HCT116 (cell line): ENCODE data around the gene PIP4K2C. TPM values are rescaled to one million over a fixed set of nuclear protein-coding genes. Genes with fewer than 3 reads are reported as not detected.

Experiments
- ATAC-seq: fragments of 200-7000 bp; cut with Tn5 transposase; 2 replicates; pipeline ENCODE4 v1.9.1; 2020; ENCODE audit warnings: mild to moderate bottlenecking, moderate library complexity
- BruUV-seq: library from RNA; stranded (reverse); fragments of 400-500 nt; replicated peaks from 2 replicates; lab custom pipeline; 2021; lab: Mats Ljungman, UMichigan
- CTCF ChIA-PET: fragments of 300-600 bp; sonication (Branson Sonifier 250); formaldehyde crosslinking; loops from one replicate; lab custom pipeline; 2021; ENCODE audit warnings: antibody characterized with exemption; lab: Charles Lee
- POLR2A ChIA-PET: fragments of 300-600, 350-600 bp; sonication (Branson Sonifier 250); formaldehyde crosslinking; loops from one replicate; lab custom pipeline; 2021; ENCODE audit warnings: antibody characterized with exemption; lab: Charles Lee
- RAD21 ChIA-PET, 2 experiments: fragments of 300-600 bp; sonication (Branson Sonifier 250); formaldehyde crosslinking; loops; one replicate each; lab custom pipeline; 2023; ENCODE audit warnings: low total read pairs in 2 of 2; ENCODE audit not compliant: uncharacterized antibody in 2 of 2, unreplicated experiment in 2 of 2, low non-redundant PET in 1 of 2; lab: Charles Lee
- DNase-seq: peaks from one replicate; pipeline ENCODE4 v3.0.0-alpha.2; 2010; ENCODE audit warnings: low read depth, low spot score
- H2AFZ ChIP-seq: fragments of 200-600 bp; shearing (Covaris generic), sonication (generic); 2 replicates; pipeline ENCODE4 v1.6.1; 2017; ENCODE audit warnings: low read depth, mixed run types, mixed read lengths, antibody characterized with exemption, low read length; ENCODE audit not compliant: poor library complexity, severe bottlenecking
- H3K27ac ChIP-seq: 2 replicates; pipeline ENCODE4 v1.5.1; 2012; ENCODE audit warnings: low read depth, low read length
- H3K27me3 ChIP-seq: fragments of 200-600 bp; sonication (generic); 2 replicates; pipeline ENCODE4 v1.6.1; 2016; ENCODE audit warnings: mixed run types, low read length, mixed read lengths; ENCODE audit not compliant: insufficient read depth
- H3K36me3 ChIP-seq, 2 experiments: fragments of 200-500 bp in 1 of 2; fragments of 200-600 bp in 1 of 2; sonication (Bioruptor generic) in 1 of 2; sonication (generic) in 1 of 2; 2 replicates each; pipeline versions ENCODE4 v1.5.1 to v1.6.1; 2014 to 2016; ENCODE audit warnings: low read length in 2 of 2, inconsistent platforms in 1 of 2, mixed read lengths in 1 of 2, mixed run types in 1 of 2; ENCODE audit not compliant: insufficient read depth in 2 of 2, control insufficient read depth in 1 of 2
- H3K4me1 ChIP-seq, 2 experiments: fragments of 200-600 bp in 1 of 2; sonication (generic) in 1 of 2; 2 replicates each; pipeline versions ENCODE4 v1.5.1 to v1.6.1; 2012 to 2017; ENCODE audit warnings: low read length in 2 of 2, inconsistent platforms in 1 of 2, mild to moderate bottlenecking in 1 of 2, mixed read lengths in 1 of 2, mixed run types in 1 of 2, moderate library complexity in 1 of 2; ENCODE audit not compliant: insufficient read depth in 2 of 2, control insufficient read depth in 1 of 2
- H3K4me2 ChIP-seq: fragments of 200-600 bp; sonication (generic); 2 replicates; pipeline ENCODE4 v1.6.1; 2017; ENCODE audit warnings: mixed run types, low read length, mixed read lengths
- H3K4me3 ChIP-seq, 2 experiments: fragments of 200-600 bp in 1 of 2; sonication (generic) in 1 of 2; replicated peaks in 1 of 2; 2 replicates each; pipeline ENCODE4 v1.5.1; 2011 to 2016; ENCODE audit warnings: low read length in 2 of 2, control low read depth in 1 of 2, low read depth in 1 of 2, mild to moderate bottlenecking in 1 of 2, mixed read lengths in 1 of 2, mixed run types in 1 of 2
- H3K79me2 ChIP-seq: fragments of 200-600 bp; sonication (generic); 2 replicates; pipeline ENCODE4 v1.6.1; 2017; ENCODE audit warnings: mild to moderate bottlenecking, mixed run types, low read length, moderate library complexity, mixed read lengths; ENCODE audit not compliant: insufficient read depth
- H3K9ac ChIP-seq: fragments of 200-600 bp; sonication (generic); 2 replicates; pipeline ENCODE4 v1.6.1; 2016; ENCODE audit warnings: low read length, mixed read lengths
- H3K9me2 ChIP-seq: fragments of 200-600 bp; sonication (generic), shearing (Covaris generic); 2 replicates; pipeline ENCODE4 v1.6.1; 2017; ENCODE audit warnings: mixed run types, mild to moderate bottlenecking, moderate library complexity; ENCODE audit not compliant: insufficient read depth
- H3K9me3 ChIP-seq, 2 experiments: fragments of 200-500 bp in 1 of 2; fragments of 200-600 bp in 1 of 2; sonication (Bioruptor generic) in 1 of 2; sonication (generic) in 1 of 2; 2 replicates each; pipeline ENCODE4 v1.6.1; 2014 to 2017; ENCODE audit warnings: low read length in 2 of 2, mixed read lengths in 2 of 2, inconsistent platforms in 1 of 2, low read depth in 1 of 2, mild to moderate bottlenecking in 1 of 2, mixed run types in 1 of 2, moderate library complexity in 1 of 2; ENCODE audit not compliant: control insufficient read depth in 1 of 2, insufficient read depth in 1 of 2
- H4K20me1 ChIP-seq: fragments of 200-600 bp; sonication (generic), shearing (Covaris generic); 2 replicates; pipeline ENCODE4 v1.6.1; 2017; ENCODE audit warnings: mixed run types, mild to moderate bottlenecking, moderate library complexity; ENCODE audit not compliant: insufficient read depth
- EGR1 ChIP-seq: IDR thresholded peaks from 2 replicates; pipeline ENCODE4 v1.6.1; 2012; ENCODE audit warnings: low read depth
- ELF1 ChIP-seq: IDR thresholded peaks from 2 replicates; pipeline ENCODE4 v1.6.1; 2012; ENCODE audit warnings: low read depth, borderline replicate concordance
- FOSL1 ChIP-seq: IDR thresholded peaks from 2 replicates; pipeline ENCODE4 v1.6.1; 2012; ENCODE audit warnings: low read depth
- JUND ChIP-seq: IDR thresholded peaks from 2 replicates; pipeline ENCODE4 v1.6.1; 2012
- POLR2A ChIP-seq: IDR thresholded peaks from 2 replicates; pipeline ENCODE4 v1.7.0; 2011; ENCODE audit warnings: borderline replicate concordance; ENCODE audit not compliant: insufficient read depth, insufficient read length; ENCODE audit errors: extremely low read depth
- POLR2AphosphoS5 ChIP-seq: IDR thresholded peaks from 2 replicates; pipeline ENCODE4 v1.6.1; 2011; ENCODE audit warnings: mild to moderate bottlenecking, low read depth, low read length, moderate library complexity
- TCF7L2 ChIP-seq: IDR thresholded peaks from 2 replicates; pipeline ENCODE4 v1.7.0; 2011; ENCODE audit warnings: borderline replicate concordance, inconsistent platforms; ENCODE audit not compliant: insufficient read depth, insufficient read length; ENCODE audit errors: extremely low read depth
- YY1 ChIP-seq: IDR thresholded peaks from 2 replicates; pipeline ENCODE4 v1.6.1; 2011; ENCODE audit warnings: low read length, low read depth, moderate library complexity, mild to moderate bottlenecking; ENCODE audit not compliant: insufficient replicate concordance; ENCODE audit errors: extremely low read depth
- ZFX ChIP-seq: fragments of 450-650 bp; IDR thresholded peaks from 2 replicates; pipeline ENCODE4 v1.6.1; 2017
- ZNF274 ChIP-seq: fragments of 200-500 bp; sonication (Bioruptor generic); IDR thresholded peaks from 2 replicates; pipeline ENCODE4 v1.6.1; 2014; ENCODE audit warnings: mild to moderate bottlenecking, low read depth, low read length, inconsistent platforms
- intact Hi-C: fragments of 100-400 bp; cut with micrococcal nuclease; formaldehyde crosslinking; loops from 2 replicates; pipeline ENCODE4 v1.10.0; 2022
- total RNA-seq: library from RNA; stranded (reverse); gene quantifications from one replicate; pipeline ENCODE4 v1.2.1, GENCODE V29; 2021; ENCODE audit not compliant: unreplicated experiment
- TF ChIP-seq, protein P1 (sequence below), 3 experiments: fragments of 200-600 bp in 1 of 3; sonication (generic) in 1 of 3; IDR thresholded peaks in 2 of 3; conservative IDR thresholded peaks in 1 of 3; 2 replicates each; pipeline ENCODE4 v1.5.1; 2012 to 2017; ENCODE audit warnings: low read depth in 2 of 3, low read length in 2 of 3, antibody characterized with exemption in 1 of 3, borderline replicate concordance in 1 of 3, control low read depth in 1 of 3, mild to moderate bottlenecking in 1 of 3, mixed read lengths in 1 of 3, mixed run types in 1 of 3, moderate library complexity in 1 of 3; ENCODE audit not compliant: insufficient read depth in 1 of 3
- TF ChIP-seq, protein P2 (sequence below): IDR thresholded peaks from 2 replicates; pipeline ENCODE4 v1.6.1; 2012
- TF ChIP-seq, protein P3 (sequence below): IDR thresholded peaks from 2 replicates; pipeline ENCODE4 v1.6.1; 2012
- TF ChIP-seq, protein P4 (sequence below): IDR thresholded peaks from 2 replicates; pipeline ENCODE4 v1.6.1; 2011; ENCODE audit warnings: mild to moderate bottlenecking, low read length, moderate library complexity; ENCODE audit not compliant: insufficient replicate concordance; ENCODE audit errors: extremely low read depth

PIP4K2C gene
- total RNA-seq, 1 experiment from 2014 or later = 38.4 TPM

DNA sequence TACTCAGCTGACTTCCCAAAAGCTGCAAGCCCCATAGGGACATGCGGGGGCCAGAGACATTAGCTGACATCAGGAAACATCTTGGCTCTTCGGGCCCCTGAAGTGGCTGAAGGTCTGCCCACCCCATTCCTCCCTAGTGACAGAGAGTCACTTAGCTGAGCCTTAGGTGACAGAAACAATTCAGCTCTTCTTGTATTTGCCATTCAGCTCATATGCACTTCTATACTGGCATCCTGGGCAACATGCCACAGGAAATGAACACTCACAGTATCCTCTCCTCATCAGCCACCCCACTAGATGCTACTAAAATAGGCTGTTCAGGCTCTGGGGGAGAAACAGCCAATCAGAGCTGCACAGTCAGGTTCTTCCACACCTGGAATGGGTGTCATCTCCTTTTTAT, 47.4 kb upstream of the PIP4K2C start:
- DNase-seq = no peak
- no TSS peak for BruUV-seq
- no peak overlapping the region for H3K27ac ChIP-seq
- H3K9me2 ChIP-seq = no peaks in the 10 kb centered on the region
- intact Hi-C loops = no loop called here
- no peak overlapping the region for H3K9ac ChIP-seq
- RAD21 ChIA-PET = no interaction called here
- peaks cover 6 to 13% of the 10 kb centered on the region in 2 experiments for H3K4me1 ChIP-seq
- TF ChIP-seq, protein P1, sequence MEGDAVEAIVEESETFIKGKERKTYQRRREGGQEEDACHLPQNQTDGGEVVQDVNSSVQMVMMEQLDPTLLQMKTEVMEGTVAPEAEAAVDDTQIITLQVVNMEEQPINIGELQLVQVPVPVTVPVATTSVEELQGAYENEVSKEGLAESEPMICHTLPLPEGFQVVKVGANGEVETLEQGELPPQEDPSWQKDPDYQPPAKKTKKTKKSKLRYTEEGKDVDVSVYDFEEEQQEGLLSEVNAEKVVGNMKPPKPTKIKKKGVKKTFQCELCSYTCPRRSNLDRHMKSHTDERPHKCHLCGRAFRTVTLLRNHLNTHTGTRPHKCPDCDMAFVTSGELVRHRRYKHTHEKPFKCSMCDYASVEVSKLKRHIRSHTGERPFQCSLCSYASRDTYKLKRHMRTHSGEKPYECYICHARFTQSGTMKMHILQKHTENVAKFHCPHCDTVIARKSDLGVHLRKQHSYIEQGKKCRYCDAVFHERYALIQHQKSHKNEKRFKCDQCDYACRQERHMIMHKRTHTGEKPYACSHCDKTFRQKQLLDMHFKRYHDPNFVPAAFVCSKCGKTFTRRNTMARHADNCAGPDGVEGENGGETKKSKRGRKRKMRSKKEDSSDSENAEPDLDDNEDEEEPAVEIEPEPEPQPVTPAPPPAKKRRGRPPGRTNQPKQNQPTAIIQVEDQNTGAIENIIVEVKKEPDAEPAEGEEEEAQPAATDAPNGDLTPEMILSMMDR (IDR thresholded peaks at IDR 0.05 in 2 of 3, conservative IDR thresholded peaks at IDR 0.05 in 1 of 3; ENCODE audit: borderline replicate concordance in 1 of 3, insufficient read depth in 1 of 3, low read depth in 2 of 3, low read length in 2 of 3) = no peak
- TF ChIP-seq YY1 (no peak), FOSL1 (no peak), TCF7L2 (no peak), POLR2A (no peak), JUND (no peak), POLR2AphosphoS5 (no peak), ZNF274 (no peak), ELF1 (no peak), ZFX (no peak), EGR1 (no peak)
- TF ChIP-seq, protein P2, sequence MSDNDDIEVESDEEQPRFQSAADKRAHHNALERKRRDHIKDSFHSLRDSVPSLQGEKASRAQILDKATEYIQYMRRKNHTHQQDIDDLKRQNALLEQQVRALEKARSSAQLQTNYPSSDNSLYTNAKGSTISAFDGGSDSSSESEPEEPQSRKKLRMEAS = no peak
- TF ChIP-seq, protein P3, sequence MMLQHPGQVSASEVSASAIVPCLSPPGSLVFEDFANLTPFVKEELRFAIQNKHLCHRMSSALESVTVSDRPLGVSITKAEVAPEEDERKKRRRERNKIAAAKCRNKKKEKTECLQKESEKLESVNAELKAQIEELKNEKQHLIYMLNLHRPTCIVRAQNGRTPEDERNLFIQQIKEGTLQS = no peak
- TF ChIP-seq, protein P4, sequence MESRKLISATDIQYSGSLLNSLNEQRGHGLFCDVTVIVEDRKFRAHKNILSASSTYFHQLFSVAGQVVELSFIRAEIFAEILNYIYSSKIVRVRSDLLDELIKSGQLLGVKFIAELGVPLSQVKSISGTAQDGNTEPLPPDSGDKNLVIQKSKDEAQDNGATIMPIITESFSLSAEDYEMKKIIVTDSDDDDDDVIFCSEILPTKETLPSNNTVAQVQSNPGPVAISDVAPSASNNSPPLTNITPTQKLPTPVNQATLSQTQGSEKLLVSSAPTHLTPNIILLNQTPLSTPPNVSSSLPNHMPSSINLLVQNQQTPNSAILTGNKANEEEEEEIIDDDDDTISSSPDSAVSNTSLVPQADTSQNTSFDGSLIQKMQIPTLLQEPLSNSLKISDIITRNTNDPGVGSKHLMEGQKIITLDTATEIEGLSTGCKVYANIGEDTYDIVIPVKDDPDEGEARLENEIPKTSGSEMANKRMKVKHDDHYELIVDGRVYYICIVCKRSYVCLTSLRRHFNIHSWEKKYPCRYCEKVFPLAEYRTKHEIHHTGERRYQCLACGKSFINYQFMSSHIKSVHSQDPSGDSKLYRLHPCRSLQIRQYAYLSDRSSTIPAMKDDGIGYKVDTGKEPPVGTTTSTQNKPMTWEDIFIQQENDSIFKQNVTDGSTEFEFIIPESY = no peak
- TF ChIP-seq, all 23 proteins: peak for 0
- Histone ChIP-seq H3K27me3 (no peaks in the 10 kb centered on the region), H2AFZ (no peak overlapping the region), H3K4me2 (no peak overlapping the region), H3K79me2 (peaks cover 24% of the 10 kb centered on the region), H3K36me3 (peaks cover 4% of the 10 kb centered on the region in 2 experiments; a peak in 2 of 4 replicates), H4K20me1 (no peaks in the 10 kb centered on the region), H3K4me3 (no peak overlapping the region), H3K9me3 (no peaks in the 10 kb centered on the region)
- CTCF ChIA-PET = no interaction called here
- ATAC-seq = no peak
- POLR2A ChIA-PET = interaction anchor here (1.4 kb wide), 1 partner anchor 22 kb away, joined by 3 read pairs; no protein-coding TSS in a partner anchor
